Endothelial cell of umbilical vein (primary cell): ENCODE results near the gene AADACL4. TPM values are rescaled to one million over a fixed set of nuclear protein-coding genes. Genes with fewer than 3 reads are reported as not detected.

ENCODE experiments used
- BruUV-seq: library from RNA; stranded (reverse); fragments of 400-500 nt; replicated peaks from 2 replicates; lab custom pipeline; 2021; lab: Mats Ljungman, UMichigan
- CTCF ChIA-PET: fragments of 300-600, 350-600 bp; sonication (Branson Sonifier 250); formaldehyde crosslinking; loops from one replicate; lab custom pipeline; 2021; ENCODE audit warnings: antibody characterized with exemption, inconsistent platforms; lab: Charles Lee
- POLR2A ChIA-PET: fragments of 300-600, 350-600 bp; sonication (Branson Sonifier 250); formaldehyde crosslinking; loops from one replicate; lab custom pipeline; 2021; ENCODE audit warnings: antibody characterized with exemption, inconsistent platforms; lab: Charles Lee
- DNase-seq: peaks from one replicate; pipeline ENCODE4 v3.0.0-alpha.2; 2011; ENCODE audit warnings: low read depth, low spot score
- FAIRE-seq: peaks from 2 replicates; lab custom pipeline; 2011; peaks lifted over from hg19 to GRCh38; lab: Jason Lieb, UNC
- H2AFZ ChIP-seq: 2 replicates; pipeline ENCODE4 v1.6.0; 2012; ENCODE audit warnings: low read depth, low read length, control low read depth, inconsistent platforms
- H3K27ac ChIP-seq: 2 replicates; pipeline ENCODE4 v1.5.1; 2011; ENCODE audit warnings: low read depth, mild to moderate bottlenecking, control low read depth, low read length, moderate library complexity; ENCODE audit not compliant: insufficient read depth
- H3K27me3 ChIP-seq, 2 experiments: 2 replicates each; pipeline versions ENCODE4 v1.6.0 to v1.6.1; 2011; ENCODE audit warnings: low read length in 2 of 2, mixed read lengths in 1 of 2; ENCODE audit not compliant: control insufficient read depth in 2 of 2, insufficient read depth in 2 of 2
- H3K36me3 ChIP-seq, 2 experiments: 2 replicates in 1 of 2; 3 replicates in 1 of 2; pipeline ENCODE4 v1.5.1; 2011; ENCODE audit warnings: low read length in 2 of 2, mild to moderate bottlenecking in 1 of 2, moderate library complexity in 1 of 2; ENCODE audit not compliant: control insufficient read depth in 2 of 2, insufficient read depth in 2 of 2; ENCODE audit errors: extremely low read depth in 1 of 2
- H3K4me1 ChIP-seq: 3 replicates; pipeline ENCODE4 v1.5.1; 2011; ENCODE audit warnings: mild to moderate bottlenecking, low read length; ENCODE audit not compliant: control insufficient read depth, insufficient read depth; ENCODE audit errors: extremely low read depth
- H3K4me2 ChIP-seq: 2 replicates; pipeline ENCODE4 v1.6.1; 2011; ENCODE audit warnings: low read length, control low read depth, mixed read lengths; ENCODE audit not compliant: insufficient read depth
- H3K4me3 ChIP-seq, 3 experiments: fragments of 200-600 bp in 1 of 3; sonication (generic), shearing (Covaris generic) in 1 of 3; replicated peaks in 1 of 3; 2 replicates each; pipeline ENCODE4 v1.5.1; 2011 to 2016; ENCODE audit warnings: control low read depth in 3 of 3, low read length in 3 of 3, mild to moderate bottlenecking in 2 of 3, inconsistent platforms in 1 of 3, low read depth in 1 of 3, moderate library complexity in 1 of 3; ENCODE audit not compliant: insufficient read depth in 1 of 3
- H3K79me2 ChIP-seq: 2 replicates; pipeline ENCODE4 v1.6.0; 2012; ENCODE audit warnings: low read length, inconsistent platforms; ENCODE audit not compliant: control insufficient read depth, insufficient read depth
- H3K9ac ChIP-seq: replicated peaks from 2 replicates; pipeline ENCODE3; 2011; ENCODE audit warnings: low read length, control low read depth; ENCODE audit not compliant: insufficient read depth; ENCODE audit errors: extremely low read depth
- H3K9me1 ChIP-seq: replicated peaks from 3 replicates; pipeline ENCODE4 v1.6.0; 2011; ENCODE audit warnings: mild to moderate bottlenecking, low read length; ENCODE audit not compliant: control insufficient read depth, insufficient read depth; ENCODE audit errors: extremely low read depth
- H3K9me3 ChIP-seq: replicated peaks from 2 replicates; pipeline ENCODE4 v1.5.1; 2012; ENCODE audit warnings: low read length, inconsistent platforms; ENCODE audit not compliant: control insufficient read depth, insufficient read depth
- H4K20me1 ChIP-seq: replicated peaks from 2 replicates; pipeline ENCODE3; 2011; ENCODE audit warnings: mild to moderate bottlenecking, low read length; ENCODE audit not compliant: control insufficient read depth, insufficient read depth; ENCODE audit errors: extremely low read depth
- EZH2 ChIP-seq: IDR thresholded peaks from 2 replicates; pipeline ENCODE4 v1.6.1; 2012; ENCODE audit warnings: borderline replicate concordance, low read depth, mild to moderate bottlenecking, moderate library complexity, low read length, inconsistent platforms; ENCODE audit not compliant: severe bottlenecking
- JUN ChIP-seq: IDR thresholded peaks from 2 replicates; pipeline ENCODE4 v1.6.1; 2011; ENCODE audit warnings: borderline replicate concordance, low read depth; ENCODE audit not compliant: insufficient read length, insufficient read depth
- MAX ChIP-seq: IDR thresholded peaks from 2 replicates; pipeline ENCODE4 v1.6.1; 2011; ENCODE audit not compliant: insufficient read depth, insufficient read length
- MYC ChIP-seq: IDR thresholded peaks from one replicate; pipeline ENCODE4 v1.6.1; 2011; ENCODE audit warnings: mild to moderate bottlenecking, low read depth, low read length
- POLR2A ChIP-seq: IDR thresholded peaks from 2 replicates; pipeline ENCODE4 v1.6.1; 2012; ENCODE audit warnings: low read depth, mild to moderate bottlenecking, control low read depth, low read length
- POLR2AphosphoS5 ChIP-seq: IDR thresholded peaks from 2 replicates; pipeline ENCODE4 v1.6.1; 2012; ENCODE audit warnings: low read depth, mild to moderate bottlenecking, control low read depth, low read length, moderate library complexity; ENCODE audit not compliant: insufficient read depth
- dilution Hi-C: fragments of 300-500 bp; cut with MboI; formaldehyde crosslinking; loops from one replicate; pipeline ENCODE4 v1.15.0; 2019; ENCODE audit warnings: low sequenced_read_pairs; ENCODE audit not compliant: extremely low pct_ligation_motif_present
- intact Hi-C: fragments of 100-400 bp; cut with micrococcal nuclease; formaldehyde crosslinking; loops from one replicate; pipeline ENCODE4 v1.10.0; 2022
- polyA plus RNA-seq, 4 experiments: library from polyadenylated mRNA; depleted of rRNA in 3 of 4; stranded (reverse) in 3 of 4; unstranded in 1 of 4; fragments of >200 nt; gene quantifications; 2 replicates each; pipeline versions ENCODE4 v1.2.1 to v1.2.3, GENCODE V29; 2011 to 2012; ENCODE audit warnings: missing spikeins in 1 of 4
- total RNA-seq: library from RNA; stranded (reverse); gene quantifications from 2 replicates; pipeline ENCODE4 v1.2.3, GENCODE V29; 2021

Gene AADACL4
- total and polyA plus RNA-seq, 2 donors (not counting 3 experiments of a cell fraction or from before 2014, with no cell fraction given) = not detected

- no TSS peak for BruUV-seq
- intact Hi-C loops = loop anchor here (5.0 kb wide), 1 partner anchor 57 kb away; no protein-coding TSS in a partner anchor
- Histone ChIP-seq H3K27me3 (no peaks in the 10 kb centered on the region), H3K36me3 (no peaks in the 10 kb centered on the region), H3K9me3 (no peaks in the 10 kb centered on the region), H3K9ac (no peak overlapping the region), H3K4me3 (no peak overlapping the region), H3K4me2 (no peak overlapping the region), H4K20me1 (no peaks in the 10 kb centered on the region), H2AFZ (no peak overlapping the region), H3K27ac (no peak overlapping the region), H3K79me2 (no peaks in the 10 kb centered on the region), H3K4me1 (peaks cover 58% of the 10 kb centered on the region), H3K9me1 (no peaks in the 10 kb centered on the region)
- TF ChIP-seq MAX (no peak), MYC (no peak), POLR2A (no peak), POLR2AphosphoS5 (no peak), EZH2 (no peak)
- FAIRE-seq = no peak
- POLR2A ChIA-PET = no interaction called here
- dilution Hi-C loops = no loop called here
- CTCF ChIA-PET = interaction anchor here (2.2 kb wide), 1 partner anchor 19 kb away, joined by 18 read pairs; the partner anchor contains the start of gene DHRS3
- DNase-seq = no peak
Observed at GRCh38 chr1:12599657-12600056, 44.2 kb upstream of the AADACL4 start.

GRCh38 chr1:12600335-12600734, 43.5 kb upstream of the AADACL4 start:
- Histone ChIP-seq H3K9ac (no peak overlapping the region), H3K36me3 (no peaks in the 10 kb centered on the region), H3K9me3 (no peaks in the 10 kb centered on the region), H3K4me3 (no peak overlapping the region), H3K4me2 (no peak overlapping the region), H3K27me3 (no peaks in the 10 kb centered on the region), H3K4me1 (peaks cover 59% of the 10 kb centered on the region), H3K79me2 (no peaks in the 10 kb centered on the region), H3K27ac (no peak overlapping the region), H3K9me1 (no peaks in the 10 kb centered on the region), H4K20me1 (no peaks in the 10 kb centered on the region), H2AFZ (no peak overlapping the region)
- no peak for FAIRE-seq
- intact Hi-C loops = no loop called here
- no TSS peak for BruUV-seq
- ChIA-PET CTCF (interaction anchor here (4.6 kb wide), 1 partner anchor 18 kb away, joined by 112 read pairs; the partner anchor contains the start of gene DHRS3), POLR2A (interaction anchor here (0.7 kb wide), 1 partner anchor 32 kb away, joined by 12 read pairs; no protein-coding TSS in a partner anchor)
- dilution Hi-C loops = no loop called here
- no peak for DNase-seq
- TF ChIP-seq POLR2AphosphoS5 (no peak), MYC (no peak), JUN (no peak), MAX (no peak)
